Transverse colon (tissue), 4 donors: ENCODE measurements around the gene HRAS. TPM values are rescaled to one million over a fixed set of nuclear protein-coding genes. Genes with fewer than 3 reads are reported as not detected.

ENCODE experiments used
- DNase-seq: peaks from one replicate; pipeline ENCODE4 v3.0.0-alpha.2; 2019
- H3K27ac ChIP-seq, 4 donors: fragments of 200-600 bp; sonication (generic); 2 replicates each; pipeline ENCODE4 v1.5.1; 2016 to 2018; ENCODE audit warnings: inconsistent platforms in 4 of 4
- H3K27me3 ChIP-seq: fragments of 200-600 bp; sonication (generic); 2 replicates; pipeline ENCODE4 v1.5.1; 2017; ENCODE audit warnings: inconsistent platforms
- H3K36me3 ChIP-seq, 4 donors: fragments of 200-600 bp; sonication (generic); 2 replicates each; pipeline ENCODE4 v1.5.1; 2017 to 2019; ENCODE audit warnings: inconsistent platforms in 4 of 4
- H3K4me1 ChIP-seq, 4 donors: fragments of 200-600 bp; sonication (generic); 2 replicates each; pipeline ENCODE4 v1.5.1; 2017 to 2020; ENCODE audit warnings: inconsistent platforms in 4 of 4
- H3K4me3 ChIP-seq, 4 donors: fragments of 200-600 bp; sonication (generic); 1 replicate in 1 of 4; 2 replicates in 3 of 4; pipeline versions ENCODE4 v1.5.1 to v1.6.1; 2017 to 2019; ENCODE audit warnings: inconsistent platforms in 4 of 4
- H3K9me3 ChIP-seq, 2 donors: fragments of 200-600 bp; sonication (generic); 2 replicates each; pipeline ENCODE4 v1.5.1; 2017 to 2019; ENCODE audit warnings: inconsistent platforms in 2 of 2
- EP300 ChIP-seq: sonication (generic); formaldehyde crosslinking; IDR thresholded peaks from one replicate; pipeline ENCODE4 v1.6.1; 2017; ENCODE audit warnings: antibody characterized with exemption, low read depth
- POLR2A ChIP-seq: fragments of 450-650 bp; IDR thresholded peaks from one replicate; pipeline ENCODE4 v1.6.1; 2016; ENCODE audit warnings: antibody characterized with exemption, mild to moderate bottlenecking, moderate library complexity
- POLR2AphosphoS5 ChIP-seq, 3 donors: sonication (generic); formaldehyde crosslinking; IDR thresholded peaks; one replicate each; pipeline ENCODE4 v1.6.1; 2016; ENCODE audit warnings: antibody characterized with exemption in 3 of 3
- WGBS, 2 donors: methylation state at CpG; one replicate each; pipeline ENCODE4 v1.1.5; 2018; ENCODE audit warnings: low coverage in 1 of 2; 5-methylcytosine and 5-hydroxymethylcytosine counted together
- in situ Hi-C, 4 donors: fragments of 200-750 bp; cut with MboI; loops; one replicate each; pipeline versions ENCODE4 v1.15.0 to v1.15.1; 2017; ENCODE audit warnings: low sequenced_read_pairs in 3 of 4, low pct_ligation_motif_present in 1 of 4, low pct_unique_long_range_greater_than_20kb in 1 of 4
- intact Hi-C: fragments of 100-400 bp; cut with DNase I; formaldehyde crosslinking; loops from one replicate; pipeline ENCODE4 v1.15.1; 2023; ENCODE audit warnings: low total_unique reads
- total RNA-seq, 4 donors: library from RNA; depleted of rRNA; stranded (reverse); fragments of >200 nt; gene quantifications; one replicate each; pipeline ENCODE4 v1.1.0, GENCODE V29; 2016
- TF ChIP-seq, protein P1 (sequence below), 5 experiments: fragments of 200-600 bp in 3 of 5; fragments of 450-650 bp in 2 of 5; sonication (generic) in 3 of 5; IDR thresholded peaks; 1 replicate in 2 of 5; 2 replicates in 3 of 5; pipeline ENCODE4 v1.5.1; 2016 to 2017; ENCODE audit warnings: antibody characterized with exemption in 5 of 5, inconsistent platforms in 3 of 5, mild to moderate bottlenecking in 2 of 5, moderate library complexity in 1 of 5

Gene HRAS
- total RNA-seq, 4 donors from 2014 or later: 31.0 to 57.1 (median 33.9) TPM

DNA sequence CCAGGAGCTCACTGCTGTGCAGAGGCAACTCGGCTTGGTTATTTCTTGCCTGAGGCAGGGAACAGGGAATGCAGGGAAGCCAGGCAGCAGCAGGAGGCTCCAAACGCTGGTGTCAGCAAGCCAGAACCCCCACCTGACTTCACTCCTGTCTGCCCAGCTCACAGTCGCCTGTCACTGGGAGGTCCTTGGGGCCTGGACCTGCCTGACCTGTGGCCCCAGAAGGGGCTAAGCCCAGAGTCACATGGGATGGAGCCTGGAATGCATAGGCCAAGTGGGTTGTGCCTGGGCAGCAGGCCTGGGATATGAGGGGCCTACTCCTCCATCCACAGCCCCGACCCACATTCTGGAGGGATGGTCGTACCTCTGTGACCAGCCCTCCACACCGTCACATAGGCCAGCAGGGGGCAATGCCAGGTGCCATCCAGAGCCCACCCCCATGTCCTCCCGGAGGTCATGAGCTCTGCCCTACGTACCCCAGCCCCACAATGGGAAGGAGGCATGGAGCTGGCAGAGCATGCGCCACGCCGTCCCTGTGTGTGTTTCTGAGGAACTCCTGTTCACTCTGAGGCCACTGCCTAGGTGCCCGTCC is 30.6 kb upstream of the HRAS start:
- Histone ChIP-seq H3K4me3 (no peak overlapping the region), H3K36me3 (no peaks in the 10 kb centered on the region), H3K27ac (no peak overlapping the region), H3K9me3 (no peaks in the 10 kb centered on the region), H3K4me1 (peaks cover 17 to 37% (median 32%) of the 10 kb centered on the region in 4 donors), H3K27me3 (no peaks in the 10 kb centered on the region)
- in situ Hi-C loops: no loop called here
- WGBS, 2 donors: 84% methylated on average over 10 of the region's 12 CpGs; no CpG with 5 or more reads in 1 of the 2 donors
- DNase-seq: no peak
- TF ChIP-seq POLR2A (peak; percentile 27), EP300 (no peak), POLR2AphosphoS5 (IDR thresholded peaks at IDR 0.05) (peak in 1 of 3 donors; percentile 4)
- TF ChIP-seq, protein P1, sequence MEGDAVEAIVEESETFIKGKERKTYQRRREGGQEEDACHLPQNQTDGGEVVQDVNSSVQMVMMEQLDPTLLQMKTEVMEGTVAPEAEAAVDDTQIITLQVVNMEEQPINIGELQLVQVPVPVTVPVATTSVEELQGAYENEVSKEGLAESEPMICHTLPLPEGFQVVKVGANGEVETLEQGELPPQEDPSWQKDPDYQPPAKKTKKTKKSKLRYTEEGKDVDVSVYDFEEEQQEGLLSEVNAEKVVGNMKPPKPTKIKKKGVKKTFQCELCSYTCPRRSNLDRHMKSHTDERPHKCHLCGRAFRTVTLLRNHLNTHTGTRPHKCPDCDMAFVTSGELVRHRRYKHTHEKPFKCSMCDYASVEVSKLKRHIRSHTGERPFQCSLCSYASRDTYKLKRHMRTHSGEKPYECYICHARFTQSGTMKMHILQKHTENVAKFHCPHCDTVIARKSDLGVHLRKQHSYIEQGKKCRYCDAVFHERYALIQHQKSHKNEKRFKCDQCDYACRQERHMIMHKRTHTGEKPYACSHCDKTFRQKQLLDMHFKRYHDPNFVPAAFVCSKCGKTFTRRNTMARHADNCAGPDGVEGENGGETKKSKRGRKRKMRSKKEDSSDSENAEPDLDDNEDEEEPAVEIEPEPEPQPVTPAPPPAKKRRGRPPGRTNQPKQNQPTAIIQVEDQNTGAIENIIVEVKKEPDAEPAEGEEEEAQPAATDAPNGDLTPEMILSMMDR (IDR thresholded peaks at IDR 0.05): no peak
- intact Hi-C loops: no loop called here

DNA sequence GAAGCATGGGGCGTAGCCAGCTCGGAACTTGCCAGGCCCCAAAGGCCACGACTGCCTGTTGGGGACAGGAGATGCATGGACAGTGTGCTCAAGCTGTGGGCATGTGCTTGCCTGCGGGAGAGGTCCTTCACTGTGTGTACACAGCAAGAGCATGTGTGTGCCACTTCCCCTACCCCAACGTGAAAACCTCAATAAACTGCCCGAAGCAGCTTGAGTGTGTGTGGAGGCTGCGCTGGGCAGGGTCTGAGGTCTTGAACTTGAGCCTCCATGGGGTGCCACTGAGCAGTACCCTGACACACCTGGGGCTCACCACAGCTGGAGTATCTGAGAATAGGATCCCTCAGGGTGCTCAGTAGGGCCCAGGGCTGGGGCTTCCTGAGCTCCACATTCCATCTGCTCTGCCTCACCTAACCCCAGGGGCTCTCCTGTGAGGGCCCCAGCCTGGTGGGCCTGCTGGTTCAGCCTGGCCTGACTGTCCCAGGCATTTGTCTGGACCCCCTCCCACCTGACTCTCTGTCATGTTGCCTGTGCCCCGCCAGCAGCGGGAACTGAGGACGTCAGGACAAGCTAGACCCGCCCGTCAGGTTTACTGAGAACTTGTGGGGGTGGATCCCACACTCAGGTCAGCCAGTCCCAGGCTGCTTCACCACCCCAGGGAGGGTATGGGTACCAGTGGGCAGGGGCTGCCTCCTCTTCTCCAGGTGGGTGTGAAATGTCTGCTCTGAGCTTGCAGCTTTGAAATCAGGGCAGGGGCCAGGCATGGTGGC is 28.6 kb upstream of the HRAS start:
- TF ChIP-seq POLR2AphosphoS5 (IDR thresholded peaks at IDR 0.05) (no peak), POLR2A (no peak), EP300 (no peak)
- TF ChIP-seq, protein P1 (IDR thresholded peaks at IDR 0.05): no peak
- WGBS, 2 donors: 72% methylated on average over 10 of the region's 12 CpGs; no CpG with 5 or more reads in 1 of the 2 donors
- no peaks in the 10 kb centered on the region for H3K9me3 ChIP-seq
- no peaks in the 10 kb centered on the region for H3K36me3 ChIP-seq
- intact Hi-C loops: no loop called here
- DNase-seq: no peak
- H3K27ac ChIP-seq: no peak overlapping the region
- in situ Hi-C loops: no loop called here
- H3K4me1 ChIP-seq: peaks cover 17 to 43% (median 39%) of the 10 kb centered on the region in 4 donors
- no peaks in the 10 kb centered on the region for H3K27me3 ChIP-seq
- no peak overlapping the region for H3K4me3 ChIP-seq

DNA sequence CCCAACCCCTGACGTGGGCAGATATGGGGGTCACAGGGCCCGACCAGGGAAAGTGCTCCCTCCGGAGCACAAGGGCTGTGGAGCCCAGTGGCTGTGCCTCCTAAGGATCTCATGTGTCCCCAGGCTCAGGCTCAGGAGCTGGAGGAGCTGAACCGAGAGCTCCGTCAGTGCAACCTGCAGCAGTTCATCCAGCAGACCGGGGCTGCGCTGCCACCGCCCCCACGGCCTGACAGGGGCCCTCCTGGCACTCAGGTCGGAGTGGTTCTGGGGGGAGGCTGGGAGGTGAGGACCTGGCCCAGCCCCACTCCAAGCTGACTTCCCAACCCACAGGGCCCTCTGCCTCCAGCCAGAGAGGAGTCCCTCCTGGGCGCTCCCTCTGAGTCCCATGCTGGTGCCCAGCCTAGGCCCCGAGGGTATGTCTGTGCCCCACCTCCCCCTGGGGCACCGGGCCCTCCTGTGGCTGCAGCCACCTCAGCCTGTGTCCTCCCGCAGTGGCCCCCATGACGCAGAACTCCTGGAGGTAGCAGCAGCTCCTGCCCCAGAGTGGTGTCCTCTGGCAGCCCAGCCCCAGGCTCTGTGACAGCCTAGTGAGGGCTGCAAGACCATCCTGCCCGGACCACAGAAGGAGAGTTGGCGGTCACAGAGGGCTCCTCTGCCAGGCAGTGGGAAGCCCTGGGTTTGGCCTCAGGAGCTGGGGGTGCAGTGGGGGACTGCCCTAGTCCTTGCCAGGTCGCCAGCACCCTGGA is 27.9 kb upstream of the HRAS start:
- Histone ChIP-seq H3K27ac (no peak overlapping the region), H3K4me3 (no peak overlapping the region), H3K27me3 (no peaks in the 10 kb centered on the region), H3K36me3 (no peaks in the 10 kb centered on the region), H3K4me1 (peaks cover 16 to 40% (median 37%) of the 10 kb centered on the region in 4 donors), H3K9me3 (no peaks in the 10 kb centered on the region)
- in situ Hi-C loops (no loop called here), intact Hi-C loops (no loop called here)
- TF ChIP-seq POLR2A: no peak
- TF ChIP-seq, protein P1 (IDR thresholded peaks at IDR 0.05): no peak
- no peak for TF ChIP-seq POLR2AphosphoS5 (IDR thresholded peaks at IDR 0.05)
- no peak for TF ChIP-seq EP300
- DNase-seq: no peak
- WGBS, 2 donors: 88% methylated on average over 14 of the region's 18 CpGs; no CpG with 5 or more reads in 1 of the 2 donors
